ENCODE results near the gene ADGRG1.

ADGRG1 gene

GRCh38 chr16:57615813-57616212, 12.6 kb upstream of the ADGRG1 start:
- H3K4me3 ChIP-seq (ENCODE audit: low read depth, low read length): no peak overlapping the region
- in situ Hi-C loops (cut with HindIII; ENCODE audit: low sequenced_read_pairs): no loop called here
- no peak for TF ChIP-seq CTCF (IDR thresholded peaks at IDR 0.05; ENCODE audit: low read depth, low read length, missing control alignments)
- no peak for DNase-seq (ENCODE audit: low read depth)

- DNase-seq (ENCODE audit: low read depth): no peak
- H3K4me3 ChIP-seq (ENCODE audit: low read depth, low read length): no peak overlapping the region
- in situ Hi-C loops (cut with HindIII; ENCODE audit: low sequenced_read_pairs): no loop called here
- TF ChIP-seq CTCF (IDR thresholded peaks at IDR 0.05; ENCODE audit: low read depth, low read length, missing control alignments): no peak
Observed at GRCh38 chr16:57616241-57616640, 12.2 kb upstream of the ADGRG1 start.

- no peak overlapping the region for H3K4me3 ChIP-seq (ENCODE audit: low read depth, low read length)
- no peak for DNase-seq (ENCODE audit: low read depth)
- TF ChIP-seq CTCF (IDR thresholded peaks at IDR 0.05; ENCODE audit: low read depth, low read length, missing control alignments): no peak
- in situ Hi-C loops (cut with HindIII; ENCODE audit: low sequenced_read_pairs): no loop called here
Observed at GRCh38 chr16:57616876-57617275, 11.6 kb upstream of the ADGRG1 start.

- no peak overlapping the region for H3K4me3 ChIP-seq (ENCODE audit: low read depth, low read length)
- DNase-seq (ENCODE audit: low read depth): no peak
- in situ Hi-C loops (cut with HindIII; ENCODE audit: low sequenced_read_pairs): no loop called here
- no peak for TF ChIP-seq CTCF (IDR thresholded peaks at IDR 0.05; ENCODE audit: low read depth, low read length, missing control alignments)
Observed at GRCh38 chr16:57617604-57618111, 10.8 kb upstream of the ADGRG1 start.

- in situ Hi-C loops (cut with HindIII; ENCODE audit: low sequenced_read_pairs): no loop called here
- TF ChIP-seq CTCF (IDR thresholded peaks at IDR 0.05; ENCODE audit: low read depth, low read length, missing control alignments): no peak
- H3K4me3 ChIP-seq (ENCODE audit: low read depth, low read length): no peak overlapping the region
- DNase-seq (ENCODE audit: low read depth): no peak
Observed at GRCh38 chr16:57618296-57619132, 9.9 kb upstream of the ADGRG1 start.

GRCh38 chr16:57619133-57619605, 9.3 kb upstream of the ADGRG1 start:
- DNase-seq (ENCODE audit: low read depth): no peak
- in situ Hi-C loops (cut with HindIII; ENCODE audit: low sequenced_read_pairs): no loop called here
- no peak for TF ChIP-seq CTCF (IDR thresholded peaks at IDR 0.05; ENCODE audit: low read depth, low read length, missing control alignments)
- H3K4me3 ChIP-seq (ENCODE audit: low read depth, low read length): no peak overlapping the region
